SU-DHL-6 (cell line): Measurements from ENCODE around the gene GSTO2.

Source experiments
- H2AFZ ChIP-seq: fragments of 200-600 bp; sonication (generic); 2 replicates; pipeline ENCODE4 v1.6.1; 2014; ENCODE audit warnings: low read depth, mild to moderate bottlenecking, moderate library complexity, mixed read lengths, antibody characterized with exemption, low read length; ENCODE audit not compliant: severe bottlenecking
- H3F3A ChIP-seq: fragments of 200-600 bp; shearing (Covaris generic); 2 replicates; pipeline ENCODE4 v1.6.0; 2016; ENCODE audit warnings: antibody characterized with exemption, mild to moderate bottlenecking; ENCODE audit not compliant: insufficient read depth
- H3K27ac ChIP-seq: fragments of 200-600 bp; sonication (generic); 2 replicates; pipeline ENCODE4 v1.5.1; 2016; ENCODE audit warnings: low read depth, mild to moderate bottlenecking, low read length, moderate library complexity, mixed read lengths
- H3K27me3 ChIP-seq: fragments of 200-600 bp; sonication (generic), shearing (Covaris generic); 2 replicates; pipeline ENCODE4 v1.6.0; 2014; ENCODE audit warnings: mild to moderate bottlenecking, low read length
- H3K36me3 ChIP-seq: fragments of 200-600 bp; sonication (generic); 2 replicates; pipeline ENCODE4 v1.6.1; 2014; ENCODE audit warnings: mild to moderate bottlenecking, low read length, mixed read lengths
- H3K4me2 ChIP-seq: fragments of 300-600, 200-600 bp; shearing (Covaris generic), sonication (generic); 2 replicates; pipeline ENCODE4 v1.6.0; 2014; ENCODE audit warnings: low read length, low read depth, mild to moderate bottlenecking; ENCODE audit not compliant: poor library complexity, severe bottlenecking
- H3K4me3 ChIP-seq: fragments of 200-600 bp; sonication (generic); 2 replicates; pipeline ENCODE4 v1.5.1; 2014; ENCODE audit warnings: antibody characterized with exemption, low read length, mild to moderate bottlenecking, mixed read lengths; ENCODE audit not compliant: insufficient read depth, poor library complexity, severe bottlenecking
- H3K79me2 ChIP-seq: fragments of 200-600 bp; sonication (generic); 2 replicates; pipeline ENCODE4 v1.6.1; 2014; ENCODE audit warnings: mild to moderate bottlenecking, low read length, moderate library complexity; ENCODE audit not compliant: insufficient read depth
- H3K9ac ChIP-seq: fragments of 200-600 bp; sonication (generic); 2 replicates; pipeline ENCODE4 v1.7.0; 2014; ENCODE audit warnings: mild to moderate bottlenecking, low read length
- H3K9me2 ChIP-seq: fragments of 200-600 bp; sonication (generic); replicated peaks from 2 replicates; pipeline ENCODE4 v1.6.1; 2014; ENCODE audit warnings: low read length; ENCODE audit not compliant: insufficient read depth
- H3K9me3 ChIP-seq: fragments of 200-600 bp; sonication (generic); 2 replicates; pipeline ENCODE4 v1.6.1; 2014; ENCODE audit warnings: low read length, mixed read lengths; ENCODE audit not compliant: insufficient read depth
- H4K20me1 ChIP-seq: fragments of 200-600 bp; sonication (generic); 2 replicates; pipeline ENCODE4 v1.6.1; 2014; ENCODE audit warnings: low read depth, mild to moderate bottlenecking, antibody characterized with exemption, low read length, moderate library complexity, mixed read lengths
- EZH2phosphoT487 ChIP-seq: fragments of 200-600 bp; sonication (generic), shearing (Covaris generic); conservative IDR thresholded peaks from 2 replicates; pipeline ENCODE4 v1.6.1; 2018; ENCODE audit warnings: mild to moderate bottlenecking, antibody characterized with exemption, low read length, moderate library complexity, mixed read lengths
- TF ChIP-seq, protein P1 (sequence below): fragments of 200-600 bp; sonication (generic); IDR thresholded peaks from one replicate; pipeline ENCODE4 v1.5.1; 2017; ENCODE audit warnings: antibody characterized with exemption, mild to moderate bottlenecking, low read length, moderate library complexity; ENCODE audit not compliant: insufficient read depth, poor library complexity, severe bottlenecking

GSTO2 gene

DNA sequence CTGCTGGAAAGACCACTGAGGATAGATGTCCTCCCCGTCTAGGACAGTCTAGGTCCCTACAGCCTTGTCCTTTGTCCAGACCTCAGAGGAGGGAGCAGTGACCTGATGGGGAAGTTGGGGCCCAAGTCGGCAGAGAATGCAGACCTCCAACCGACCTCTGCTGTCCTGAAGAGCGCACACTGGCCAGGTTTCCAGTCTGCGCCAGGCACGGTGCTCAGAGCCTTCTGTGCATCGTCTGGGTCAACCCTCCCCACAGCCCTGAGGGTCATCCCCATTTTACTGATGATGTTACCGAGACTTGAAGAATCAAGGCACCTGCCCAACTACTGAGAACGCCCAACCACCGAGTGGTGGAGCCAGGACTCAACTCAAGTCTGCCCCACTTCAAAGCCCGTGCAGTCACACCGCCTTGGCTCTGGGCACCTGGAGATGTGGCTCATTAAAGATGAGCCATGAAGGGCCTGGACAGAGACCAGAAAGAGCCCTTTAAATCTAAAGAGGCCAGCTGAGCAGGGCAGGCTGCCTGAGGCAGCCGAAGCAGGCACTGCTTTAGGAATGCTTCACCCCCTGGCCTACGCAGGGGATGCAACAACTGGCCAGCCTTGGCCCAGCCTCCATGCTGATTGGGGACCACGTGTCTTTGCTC, 64.9 kb downstream of the GSTO2 start:
- H2AFZ ChIP-seq, result no peak overlapping the region
- H3K27ac ChIP-seq, result no peak overlapping the region
- no peaks in the 10 kb centered on the region for H3K9me2 ChIP-seq
- H3K79me2 ChIP-seq, result peaks cover 84% of the 10 kb centered on the region
- no peaks in the 10 kb centered on the region for H3F3A ChIP-seq
- no peaks in the 10 kb centered on the region for H3K27me3 ChIP-seq
- H3K4me3 ChIP-seq, result no peak overlapping the region
- no peaks in the 10 kb centered on the region for H3K36me3 ChIP-seq
- H3K4me2 ChIP-seq, result no peak overlapping the region
- H4K20me1 ChIP-seq, result peaks cover 32% of the 10 kb centered on the region; the same call in 1 of the 2 replicates
- TF ChIP-seq, protein P1, sequence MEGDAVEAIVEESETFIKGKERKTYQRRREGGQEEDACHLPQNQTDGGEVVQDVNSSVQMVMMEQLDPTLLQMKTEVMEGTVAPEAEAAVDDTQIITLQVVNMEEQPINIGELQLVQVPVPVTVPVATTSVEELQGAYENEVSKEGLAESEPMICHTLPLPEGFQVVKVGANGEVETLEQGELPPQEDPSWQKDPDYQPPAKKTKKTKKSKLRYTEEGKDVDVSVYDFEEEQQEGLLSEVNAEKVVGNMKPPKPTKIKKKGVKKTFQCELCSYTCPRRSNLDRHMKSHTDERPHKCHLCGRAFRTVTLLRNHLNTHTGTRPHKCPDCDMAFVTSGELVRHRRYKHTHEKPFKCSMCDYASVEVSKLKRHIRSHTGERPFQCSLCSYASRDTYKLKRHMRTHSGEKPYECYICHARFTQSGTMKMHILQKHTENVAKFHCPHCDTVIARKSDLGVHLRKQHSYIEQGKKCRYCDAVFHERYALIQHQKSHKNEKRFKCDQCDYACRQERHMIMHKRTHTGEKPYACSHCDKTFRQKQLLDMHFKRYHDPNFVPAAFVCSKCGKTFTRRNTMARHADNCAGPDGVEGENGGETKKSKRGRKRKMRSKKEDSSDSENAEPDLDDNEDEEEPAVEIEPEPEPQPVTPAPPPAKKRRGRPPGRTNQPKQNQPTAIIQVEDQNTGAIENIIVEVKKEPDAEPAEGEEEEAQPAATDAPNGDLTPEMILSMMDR, result no peak
- no peak for TF ChIP-seq EZH2phosphoT487
- no peak overlapping the region for H3K9ac ChIP-seq
- H3K9me3 ChIP-seq, result no peaks in the 10 kb centered on the region

DNA sequence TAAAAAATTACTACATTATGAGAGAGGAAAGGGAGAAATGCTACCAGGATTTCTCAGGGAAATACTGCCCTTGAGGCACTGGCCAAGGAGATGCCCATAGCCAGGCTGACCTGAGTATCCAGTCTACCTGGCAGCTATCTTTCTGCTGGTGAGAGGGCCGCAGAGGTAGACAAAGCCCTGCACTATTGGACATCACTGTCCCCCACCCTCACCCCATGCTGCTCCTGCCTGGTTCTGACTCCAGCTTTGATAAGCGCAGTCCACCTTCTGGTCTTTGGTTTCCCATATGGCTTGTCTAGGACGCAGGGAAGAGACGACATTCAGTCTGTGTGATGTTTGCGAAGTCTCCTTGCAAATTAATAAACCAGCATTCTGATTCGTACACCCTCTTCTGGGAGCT, 65.6 kb downstream of the GSTO2 start:
- Histone ChIP-seq H3K27ac (no peak overlapping the region), H3K9ac (no peak overlapping the region), H4K20me1 (peaks cover 30% of the 10 kb centered on the region; the same call in 1 of the 2 replicates), H3K4me2 (no peak overlapping the region), H2AFZ (no peak overlapping the region), H3K27me3 (no peaks in the 10 kb centered on the region), H3K9me3 (no peaks in the 10 kb centered on the region), H3K36me3 (no peaks in the 10 kb centered on the region), H3F3A (no peaks in the 10 kb centered on the region), H3K4me3 (no peak overlapping the region), H3K9me2 (no peaks in the 10 kb centered on the region), H3K79me2 (peaks cover 77% of the 10 kb centered on the region)
- no peak for TF ChIP-seq EZH2phosphoT487
- TF ChIP-seq, protein P1, result no peak

DNA sequence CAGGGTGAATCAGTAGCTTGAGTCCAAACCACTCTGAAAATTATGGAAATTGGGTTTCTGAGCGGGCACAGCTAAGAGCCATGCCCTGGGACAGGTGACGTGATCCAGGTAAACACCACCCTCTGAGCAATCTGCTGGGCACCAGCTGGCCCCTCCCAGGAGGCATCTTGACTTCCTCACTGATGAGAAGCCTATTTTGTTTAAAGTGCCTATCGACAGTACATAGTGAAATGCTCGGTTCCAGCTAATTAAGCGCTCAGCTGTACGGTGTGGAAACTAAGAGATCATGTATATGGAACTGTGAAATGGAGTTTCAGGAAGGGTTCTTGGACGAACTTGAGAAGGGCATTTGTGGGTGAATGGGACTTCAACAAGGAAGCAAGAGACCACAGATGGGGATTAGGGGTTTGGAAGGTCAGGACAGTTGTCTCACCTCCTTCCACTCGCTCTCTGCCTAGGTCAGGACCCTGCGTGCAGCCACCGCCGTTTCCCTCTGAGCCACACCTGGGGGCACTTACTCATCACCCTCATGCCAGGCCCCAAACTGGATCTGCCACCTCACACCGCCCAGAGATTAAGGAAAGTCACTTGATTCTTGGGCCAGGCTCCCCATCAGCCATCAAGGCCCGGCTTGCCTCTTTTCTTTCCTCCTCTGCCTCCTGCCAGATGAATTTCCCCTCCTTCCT, 66.1 kb downstream of the GSTO2 start:
- H3K79me2 ChIP-seq, result peaks cover 72% of the 10 kb centered on the region
- H3K9me3 ChIP-seq, result no peaks in the 10 kb centered on the region
- no peaks in the 10 kb centered on the region for H3K27me3 ChIP-seq
- no peaks in the 10 kb centered on the region for H3K9me2 ChIP-seq
- TF ChIP-seq EZH2phosphoT487, result no peak
- TF ChIP-seq, protein P1, result no peak
- no peak overlapping the region for H3K27ac ChIP-seq
- H2AFZ ChIP-seq, result no peak overlapping the region
- H3F3A ChIP-seq, result no peaks in the 10 kb centered on the region
- no peak overlapping the region for H3K4me3 ChIP-seq
- H3K9ac ChIP-seq, result no peak overlapping the region
- H3K36me3 ChIP-seq, result no peaks in the 10 kb centered on the region
- no peak overlapping the region for H3K4me2 ChIP-seq
- peaks cover 25% of the 10 kb centered on the region; the same call in 1 of the 2 replicates for H4K20me1 ChIP-seq
